RPMI8226 (cell line): ENCODE data around the gene LMNTD2.
"Not testable (repeated sequence)": the region's sequence is repeated elsewhere in the genome, so short reads cannot be mapped to it uniquely, and the experiment has no call there.

Experiments
- DNase-seq: peaks from one replicate; pipeline ENCODE4 v3.0.0-alpha.2; 2015

Gene LMNTD2

GRCh38 chr11:532527-532985, 28.0 kb downstream of the LMNTD2 start:
- DNase-seq = no peak

DNA sequence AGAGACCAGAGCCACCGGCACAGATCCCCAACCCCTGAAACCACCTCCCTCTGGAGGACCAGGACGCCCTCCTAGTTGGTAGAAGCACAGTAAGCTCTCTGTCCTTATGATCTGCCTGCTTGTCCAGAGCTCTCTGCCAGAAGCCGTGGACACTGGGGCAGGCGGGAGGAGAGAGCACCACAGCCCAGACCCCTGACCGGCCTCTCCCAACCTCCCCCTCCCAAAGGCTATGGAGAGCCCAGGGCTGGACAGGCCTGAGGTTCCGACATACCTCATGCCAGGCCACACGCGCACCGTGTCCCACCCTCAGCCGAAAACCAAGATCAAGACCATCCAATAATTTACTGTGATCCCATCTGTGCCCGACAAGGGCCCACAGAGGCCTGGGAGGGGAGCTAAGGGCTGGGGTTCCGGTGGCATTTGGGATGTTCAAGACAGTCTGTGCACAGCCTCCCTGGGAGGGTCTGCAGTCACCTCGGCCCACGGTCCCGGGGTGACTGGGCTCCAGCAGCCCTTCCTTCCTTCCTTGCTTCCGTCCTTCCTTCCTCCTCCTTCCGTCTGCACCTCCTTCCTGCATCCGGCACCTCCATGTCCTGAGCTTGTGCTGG, 28.5 kb downstream of the LMNTD2 start:
- no peak for DNase-seq

- DNase-seq = no peak
Measured at GRCh38 chr11:530960-531831, 29.3 kb downstream of the LMNTD2 start.

GRCh38 chr11:529728-530411, 30.7 kb downstream of the LMNTD2 start:
- no peak for DNase-seq

DNA sequence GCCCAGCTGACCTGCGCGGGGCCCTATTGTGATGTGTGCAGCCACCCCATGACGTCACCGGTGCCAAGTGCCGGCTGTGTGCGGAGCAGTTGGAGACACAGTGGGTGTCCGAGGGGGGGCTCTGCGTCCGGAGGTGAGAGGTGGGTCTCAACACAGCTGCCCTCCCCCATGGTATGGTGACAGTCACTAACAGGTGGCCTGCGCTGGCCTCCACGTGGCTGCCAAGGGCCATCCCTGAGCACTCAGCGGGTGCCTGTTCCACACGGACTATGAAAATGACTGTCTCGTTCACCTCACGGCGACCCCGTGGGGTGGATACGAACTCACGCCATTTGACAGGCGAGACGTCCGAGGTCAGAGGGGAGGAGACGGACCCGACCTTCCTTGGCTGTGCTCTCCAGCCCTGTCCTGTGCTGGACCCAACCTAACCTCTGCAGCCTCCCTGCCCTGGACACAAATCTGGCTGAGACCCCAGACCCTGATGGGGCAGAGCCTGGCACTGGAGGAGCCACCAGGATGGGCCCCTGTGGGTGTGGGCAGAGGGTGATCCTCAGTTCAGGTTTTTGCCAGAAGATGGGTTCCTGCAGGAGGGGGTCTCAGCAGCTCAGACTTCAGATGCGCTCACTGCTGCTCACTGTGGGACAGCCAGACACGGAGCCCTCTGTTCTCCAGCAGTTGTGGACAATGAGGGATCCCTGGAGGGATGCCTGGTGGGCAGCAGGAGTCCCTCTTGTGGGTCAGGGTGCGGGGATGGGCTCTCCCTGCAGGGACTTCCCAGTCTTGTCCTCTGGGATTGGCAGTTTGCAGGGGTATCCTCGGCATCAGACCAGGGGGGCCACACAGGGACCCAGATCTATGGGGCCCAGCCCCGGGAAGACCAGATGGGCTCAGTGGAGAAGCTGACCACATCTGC, 31.5 kb downstream of the LMNTD2 start:
- no peak for DNase-seq

DNA sequence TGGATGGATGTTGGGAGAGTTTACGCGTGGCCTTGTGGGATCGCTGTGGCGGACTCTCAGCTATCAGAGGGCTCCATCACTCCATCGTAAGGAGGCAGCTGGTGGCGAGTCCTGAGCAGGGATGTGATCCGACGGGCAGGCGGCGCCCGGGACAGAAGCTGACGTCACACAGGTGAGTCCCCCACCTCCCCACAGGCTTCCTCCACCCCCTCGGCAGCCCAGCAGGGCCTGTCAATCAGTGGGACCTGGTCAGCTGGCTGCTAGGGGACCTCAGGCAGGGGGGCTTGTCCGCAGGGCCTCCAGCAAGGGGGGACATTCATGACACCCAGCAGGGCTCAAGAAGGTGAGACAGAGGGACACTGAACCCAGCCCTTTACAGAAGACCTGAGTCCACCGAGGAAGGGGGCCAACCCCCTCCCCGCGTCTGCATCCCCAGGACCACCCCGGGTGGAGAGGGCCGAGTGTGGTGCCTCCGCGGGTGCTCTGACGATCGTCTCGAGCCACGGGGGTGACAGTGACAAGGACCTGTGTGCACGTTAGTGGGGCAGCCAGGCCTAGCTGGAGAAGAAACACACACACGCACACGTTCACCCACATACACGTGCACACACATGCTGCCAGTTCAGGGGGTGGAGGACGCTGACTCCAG, 32.2 kb downstream of the LMNTD2 start:
- DNase-seq = no peak

- no peak for DNase-seq
Measured at GRCh38 chr11:526192-526591, 34.3 kb downstream of the LMNTD2 start.

DNA sequence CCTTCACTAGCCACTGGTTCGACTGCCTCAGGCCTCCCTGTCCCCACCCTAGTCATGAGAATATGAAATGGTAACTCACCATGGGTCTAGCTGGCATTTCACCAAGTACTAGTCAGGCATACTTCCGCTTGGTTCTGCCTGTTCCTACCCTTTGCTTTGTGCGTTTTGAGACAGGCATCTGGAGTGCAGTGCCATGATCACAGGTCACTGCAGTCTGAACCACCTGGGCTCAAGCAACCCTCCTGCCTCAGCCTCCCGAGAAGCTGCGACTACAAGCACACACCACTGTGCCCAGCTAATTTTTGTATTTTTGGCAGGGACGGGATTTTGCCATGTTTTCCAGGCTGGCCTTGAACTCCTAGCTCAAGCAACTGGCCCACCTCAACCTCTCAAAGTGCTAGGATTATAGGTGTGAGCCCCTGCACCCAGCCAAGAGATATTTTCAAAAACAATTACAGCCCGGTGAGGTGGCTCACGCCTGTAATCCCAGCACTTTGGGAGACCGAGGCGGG, 39.3 kb downstream of the LMNTD2 start:
- DNase-seq = no peak

DNA sequence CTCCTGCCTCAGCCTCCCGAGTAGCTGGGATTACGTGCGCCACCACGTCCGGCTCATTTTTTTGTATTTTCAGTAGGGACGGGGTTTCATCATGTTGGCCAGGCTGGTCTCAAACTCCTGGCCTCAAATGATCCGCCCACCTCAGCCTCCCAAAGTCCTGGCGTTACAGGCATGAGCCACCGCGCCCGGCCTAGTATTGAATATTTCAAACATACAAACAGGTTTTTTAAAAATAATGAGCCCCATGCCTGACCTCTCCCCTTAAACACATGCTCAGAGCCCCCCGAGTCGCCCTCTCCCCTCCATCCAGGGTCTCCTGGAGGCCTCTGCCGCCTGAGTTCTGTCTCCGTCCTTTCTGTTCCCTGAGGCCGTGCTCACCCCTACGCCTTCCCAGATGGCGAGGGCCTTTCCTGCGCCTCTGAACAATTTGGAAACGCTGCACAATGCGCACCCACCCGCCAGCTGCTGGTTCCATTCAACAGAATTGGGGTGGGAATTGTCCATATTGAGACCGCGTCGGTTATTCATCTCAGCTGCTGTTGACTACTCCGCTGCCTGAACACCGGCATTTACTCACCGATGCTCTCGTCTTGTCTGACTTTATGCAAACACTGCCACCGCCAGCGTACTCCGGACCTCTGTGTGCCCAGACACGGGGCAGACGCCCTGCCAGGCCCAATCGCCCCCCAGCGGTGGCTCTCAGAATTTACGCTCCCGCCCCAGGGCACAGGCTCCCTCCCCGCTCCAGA, 39.9 kb downstream of the LMNTD2 start:
- no peak for DNase-seq

- no peak for DNase-seq
Measured at GRCh38 chr11:518463-519202, 41.9 kb downstream of the LMNTD2 start.

DNA sequence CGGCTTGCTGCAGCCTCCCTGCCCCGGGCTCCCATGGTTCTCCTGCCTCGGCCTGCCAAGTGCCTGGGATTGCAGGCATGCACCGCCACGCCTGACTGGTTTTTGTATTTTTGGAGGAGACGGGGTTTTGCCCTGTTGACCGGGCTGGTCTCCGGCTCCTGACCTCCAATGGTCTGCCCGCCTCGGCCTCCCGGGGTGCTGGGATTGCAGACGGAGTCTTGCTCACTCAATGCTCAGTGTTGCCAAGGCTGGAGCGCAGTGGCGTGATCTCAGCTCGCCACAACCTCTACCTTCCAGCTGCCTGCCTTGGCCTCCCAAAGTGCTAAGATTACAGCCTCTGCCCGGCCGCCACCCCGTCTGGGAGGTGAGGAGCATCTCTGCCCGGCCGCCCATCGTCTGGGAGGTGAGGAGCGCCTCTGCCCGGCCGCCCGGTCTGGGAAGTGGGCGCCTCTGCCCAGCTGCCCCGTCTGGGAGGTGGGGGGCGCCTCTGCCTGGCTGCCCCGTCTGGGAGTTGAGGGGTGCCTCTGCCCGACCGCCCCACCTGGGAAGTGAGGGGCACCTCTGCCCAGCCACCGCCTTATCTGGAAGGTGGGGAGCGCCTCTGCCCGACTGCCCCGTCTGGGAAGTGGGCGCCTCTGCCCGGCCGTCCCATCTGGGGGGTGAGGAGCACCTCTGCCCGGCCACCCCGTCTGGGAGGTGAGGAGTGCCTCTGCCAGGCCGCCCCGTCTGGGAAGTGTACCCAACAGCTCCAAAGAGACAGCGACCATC, 43.4 kb downstream of the LMNTD2 start:
- DNase-seq = not testable (repeated sequence)

GRCh38 chr11:516400-516799, 44.1 kb downstream of the LMNTD2 start:
- DNase-seq = no peak

GRCh38 chr11:515131-515530, 45.4 kb downstream of the LMNTD2 start:
- DNase-seq = no peak

- no peak for DNase-seq
Measured at GRCh38 chr11:514606-515005, 45.9 kb downstream of the LMNTD2 start.

GRCh38 chr11:512761-513595, 47.6 kb downstream of the LMNTD2 start:
- no peak for DNase-seq

DNA sequence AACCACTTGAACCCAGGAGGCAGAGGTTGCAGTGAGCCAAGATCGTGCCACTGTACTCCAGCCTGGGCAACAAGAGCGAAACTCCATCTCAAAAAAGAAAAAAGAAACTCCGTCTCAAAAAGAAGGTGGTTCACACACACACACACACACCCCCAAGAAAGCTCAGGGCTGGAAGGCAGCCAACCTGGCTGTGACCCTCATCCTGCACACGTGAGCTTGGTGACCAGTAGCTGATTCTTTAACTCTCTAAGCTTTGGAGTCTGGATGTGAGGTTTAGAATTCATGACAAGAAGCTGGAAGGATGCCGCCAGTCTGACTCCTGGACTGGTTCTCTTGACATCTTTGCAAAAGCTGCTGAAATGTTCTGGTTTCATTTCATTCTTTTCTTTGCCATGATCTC, 51.6 kb downstream of the LMNTD2 start:
- no peak for DNase-seq

- no peak for DNase-seq
Measured at GRCh38 chr11:507727-508515, 52.6 kb downstream of the LMNTD2 start.
